HEK293 (cell line): ENCODE measurements around the gene TMEM232.

Experiments used
- BCL11A ChIP-seq: fragments of 450-650 bp; formaldehyde crosslinking; IDR thresholded peaks from 2 replicates; pipeline ENCODE4 v1.5.1; 2016; ENCODE audit warnings: low read depth, missing biosample characterization, missing genetic modification characterization
- GLI2 ChIP-seq: fragments of 450-650 bp; formaldehyde crosslinking; IDR thresholded peaks from 2 replicates; pipeline ENCODE4; 2017; ENCODE audit warnings: missing biosample characterization, missing genetic modification characterization, low read depth, borderline replicate concordance
- KLF16 ChIP-seq: fragments of 450-650 bp; formaldehyde crosslinking; IDR thresholded peaks from 2 replicates; pipeline ENCODE4 v1.5.1; 2017; ENCODE audit warnings: missing biosample characterization, missing genetic modification characterization
- KLF9 ChIP-seq: fragments of 450-650 bp; formaldehyde crosslinking; IDR thresholded peaks from 2 replicates; pipeline ENCODE4 v1.5.1; 2016; ENCODE audit warnings: missing biosample characterization, missing genetic modification characterization, low read depth
- PRDM2 ChIP-seq: fragments of 450-650 bp; formaldehyde crosslinking; IDR thresholded peaks from 2 replicates; pipeline ENCODE4 v1.5.1; 2016; ENCODE audit warnings: missing biosample characterization, missing genetic modification characterization, borderline replicate concordance
- REPIN1 ChIP-seq: fragments of 450-650 bp; formaldehyde crosslinking; IDR thresholded peaks from 2 replicates; pipeline ENCODE4 v1.5.1; 2017; ENCODE audit warnings: missing biosample characterization, missing genetic modification characterization, low read depth
- SALL2 ChIP-seq: fragments of 450-650 bp; formaldehyde crosslinking; IDR thresholded peaks from 2 replicates; pipeline ENCODE4 v1.5.0; 2017; ENCODE audit warnings: missing biosample characterization, mild to moderate bottlenecking, missing genetic modification characterization, borderline replicate concordance
- SCRT2 ChIP-seq: fragments of 450-650 bp; formaldehyde crosslinking; IDR thresholded peaks from 2 replicates; pipeline ENCODE4 v1.5.1; 2016; ENCODE audit warnings: missing biosample characterization, missing genetic modification characterization
- SP2 ChIP-seq: fragments of 450-650 bp; formaldehyde crosslinking; IDR thresholded peaks from 2 replicates; pipeline ENCODE4 v1.5.1; 2016; ENCODE audit warnings: missing biosample characterization, missing genetic modification characterization
- ZBTB17 ChIP-seq: fragments of 450-650 bp; formaldehyde crosslinking; IDR thresholded peaks from 2 replicates; pipeline ENCODE4 v1.5.1; 2016; ENCODE audit warnings: missing biosample characterization, missing genetic modification characterization
- ZBTB20 ChIP-seq: fragments of 450-650 bp; formaldehyde crosslinking; IDR thresholded peaks from 2 replicates; pipeline ENCODE4 v1.5.1; 2016; ENCODE audit warnings: missing biosample characterization, missing genetic modification characterization
- ZBTB21 ChIP-seq: fragments of 450-650 bp; formaldehyde crosslinking; IDR thresholded peaks from 2 replicates; pipeline ENCODE4 v1.5.1; 2017; ENCODE audit warnings: missing biosample characterization, missing genetic modification characterization
- ZEB2 ChIP-seq: fragments of 450-650 bp; formaldehyde crosslinking; IDR thresholded peaks from 2 replicates; pipeline ENCODE4 v1.5.1; 2016; ENCODE audit warnings: missing biosample characterization, missing genetic modification characterization
- ZNF132 ChIP-seq: fragments of 450-650 bp; formaldehyde crosslinking; IDR thresholded peaks from 2 replicates; pipeline ENCODE4 v1.5.1; 2017; ENCODE audit warnings: missing biosample characterization, missing genetic modification characterization, borderline replicate concordance
- ZNF133 ChIP-seq: fragments of 450-650 bp; formaldehyde crosslinking; IDR thresholded peaks from 2 replicates; pipeline ENCODE4 v1.5.1; 2016; ENCODE audit warnings: missing biosample characterization, missing genetic modification characterization
- ZNF169 ChIP-seq: fragments of 450-650 bp; formaldehyde crosslinking; IDR thresholded peaks from 2 replicates; pipeline ENCODE4 v1.5.1; 2016; ENCODE audit warnings: missing biosample characterization, missing genetic modification characterization
- ZNF19 ChIP-seq: fragments of 450-650 bp; formaldehyde crosslinking; IDR thresholded peaks from 2 replicates; pipeline ENCODE4; 2016; ENCODE audit warnings: missing biosample characterization, missing genetic modification characterization, low read depth
- ZNF248 ChIP-seq: fragments of 450-650 bp; formaldehyde crosslinking; IDR thresholded peaks from 2 replicates; pipeline ENCODE4 v1.5.1; 2017; ENCODE audit warnings: missing biosample characterization, missing genetic modification characterization
- ZNF341 ChIP-seq: fragments of 450-650 bp; formaldehyde crosslinking; IDR thresholded peaks from 2 replicates; pipeline ENCODE4; 2016; ENCODE audit warnings: low read depth, missing biosample characterization, missing genetic modification characterization
- ZNF354C ChIP-seq: fragments of 450-650 bp; formaldehyde crosslinking; IDR thresholded peaks from 2 replicates; pipeline ENCODE4 v1.5.1; 2016; ENCODE audit warnings: missing biosample characterization, missing genetic modification characterization, low read depth, borderline replicate concordance
- ZNF404 ChIP-seq: fragments of 450-650 bp; formaldehyde crosslinking; IDR thresholded peaks from 2 replicates; pipeline ENCODE4 v1.5.1; 2017; ENCODE audit warnings: missing biosample characterization, missing genetic modification characterization
- ZNF426 ChIP-seq: fragments of 450-650 bp; formaldehyde crosslinking; IDR thresholded peaks from 2 replicates; pipeline ENCODE4 v1.5.1; 2017; ENCODE audit warnings: missing biosample characterization, missing genetic modification characterization, mild to moderate bottlenecking, inconsistent platforms, moderate library complexity
- ZNF48 ChIP-seq: fragments of 450-650 bp; formaldehyde crosslinking; IDR thresholded peaks from 2 replicates; pipeline ENCODE4 v1.5.1; 2016; ENCODE audit warnings: missing biosample characterization, missing genetic modification characterization
- ZNF514 ChIP-seq: fragments of 450-650 bp; formaldehyde crosslinking; IDR thresholded peaks from 2 replicates; pipeline ENCODE4 v1.5.1; 2016; ENCODE audit warnings: missing biosample characterization, missing genetic modification characterization
- ZNF544 ChIP-seq: fragments of 450-650 bp; formaldehyde crosslinking; IDR thresholded peaks from 2 replicates; pipeline ENCODE4 v1.5.0; 2017; ENCODE audit warnings: missing biosample characterization, missing genetic modification characterization
- ZNF585B ChIP-seq: fragments of 450-650 bp; formaldehyde crosslinking; IDR thresholded peaks from 2 replicates; pipeline ENCODE4 v1.5.1; 2016; ENCODE audit warnings: missing biosample characterization, missing genetic modification characterization
- ZNF600 ChIP-seq: fragments of 450-650 bp; formaldehyde crosslinking; IDR thresholded peaks from 2 replicates; pipeline ENCODE4 v1.5.1; 2016; ENCODE audit warnings: missing biosample characterization, missing genetic modification characterization
- ZNF830 ChIP-seq: fragments of 450-650 bp; IDR thresholded peaks from 2 replicates; pipeline ENCODE4 v1.5.0; 2018; ENCODE audit warnings: missing biosample characterization, missing genetic modification characterization, low read depth, mild to moderate bottlenecking, moderate library complexity
- ZNF843 ChIP-seq: fragments of 450-650 bp; formaldehyde crosslinking; IDR thresholded peaks from 2 replicates; pipeline ENCODE4 v1.5.1; 2016; ENCODE audit warnings: missing biosample characterization, missing genetic modification characterization
- ZSCAN18 ChIP-seq: fragments of 450-650 bp; formaldehyde crosslinking; IDR thresholded peaks from 2 replicates; pipeline ENCODE4 v1.5.1; 2016; ENCODE audit warnings: missing biosample characterization, missing genetic modification characterization
- ZSCAN4 ChIP-seq: fragments of 450-650 bp; formaldehyde crosslinking; IDR thresholded peaks from 2 replicates; pipeline ENCODE4 v1.5.1; 2017; ENCODE audit warnings: missing biosample characterization, missing genetic modification characterization
- TF ChIP-seq, protein P1 (sequence below): fragments of 450-650 bp; formaldehyde crosslinking; IDR thresholded peaks from 2 replicates; pipeline ENCODE4 v1.5.1; 2016; ENCODE audit warnings: missing biosample characterization, missing genetic modification characterization, low read depth

Gene TMEM232

DNA sequence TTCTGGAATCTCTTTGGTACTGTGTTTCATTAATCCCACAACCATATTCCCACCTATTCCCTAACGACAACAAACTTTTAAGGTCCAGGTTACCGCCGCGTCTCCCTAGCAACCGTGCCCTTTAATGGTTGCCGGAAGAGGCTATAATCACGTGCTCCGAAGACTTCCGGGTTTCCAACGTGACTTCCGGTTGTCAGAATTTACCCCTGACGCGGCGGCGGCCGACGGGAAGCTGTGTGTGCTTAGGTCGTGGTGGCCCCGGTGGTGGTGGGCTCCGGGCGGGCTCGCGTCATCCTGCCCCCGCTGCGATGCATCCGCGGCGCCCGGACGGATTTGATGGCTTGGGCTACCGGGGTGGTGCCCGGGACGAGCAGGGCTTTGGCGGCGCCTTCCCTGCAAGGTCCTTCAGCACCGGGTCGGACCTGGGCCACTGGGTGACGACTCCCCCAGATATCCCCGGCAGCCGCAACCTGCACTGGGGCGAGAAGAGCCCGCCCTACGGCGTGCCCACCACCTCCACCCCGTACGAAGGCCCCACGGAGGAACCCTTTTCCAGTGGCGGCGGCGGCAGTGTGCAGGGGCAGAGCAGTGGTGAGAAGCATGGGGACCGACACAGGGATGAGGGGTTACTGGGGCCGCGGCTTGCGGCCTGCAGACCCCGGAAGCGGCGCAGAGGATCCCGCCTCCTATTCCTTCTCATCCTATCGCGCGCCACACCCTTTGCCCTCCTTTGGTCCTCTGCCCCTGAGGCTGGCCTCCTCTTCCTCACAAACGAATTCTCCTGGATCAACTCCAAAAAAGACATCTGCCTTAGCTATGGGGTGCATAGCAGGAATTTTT lies 12.6 kb upstream of the TMEM232 start, which contains the start of gene SLC25A46 (continued):
- no peak for TF ChIP-seq SCRT2 (tag by site-specific recombination)
- no peak for TF ChIP-seq ZSCAN4
- no peak for TF ChIP-seq PRDM2 (tag by site-specific recombination)
- TF ChIP-seq ZNF404 (tag by site-specific recombination), result no peak
- peak; percentile 71 for TF ChIP-seq ZEB2
- peak; percentile 99 for TF ChIP-seq ZBTB20 (tag by site-specific recombination)
- no peak for TF ChIP-seq ZNF585B (tag by site-specific recombination)
- TF ChIP-seq ZNF48 (tag by site-specific recombination), result no peak
- TF ChIP-seq KLF9 (tag by site-specific recombination), result 0 out of 2 replicates have a peak, but pooled peaks have one; percentile 29
- no peak for TF ChIP-seq ZNF19
- no peak for TF ChIP-seq ZNF426 (tag by site-specific recombination)
- no peak for TF ChIP-seq ZNF248 (tag by site-specific recombination)
- TF ChIP-seq KLF16 (tag by site-specific recombination), result no peak
- no peak for TF ChIP-seq ZNF843 (tag by site-specific recombination)
- TF ChIP-seq ZNF600 (tag by site-specific recombination), result peak; percentile 76
- TF ChIP-seq REPIN1 (tag by site-specific recombination), result no peak
- TF ChIP-seq SP2 (tag by site-specific recombination), result peak; percentile 74
- no peak for TF ChIP-seq ZNF544 (tag by site-specific recombination)
- TF ChIP-seq BCL11A (tag by site-specific recombination), result no peak
- TF ChIP-seq SALL2 (tag by site-specific recombination), result no peak
- no peak for TF ChIP-seq ZNF830 (tag by site-specific recombination)
- TF ChIP-seq ZNF341, result 0 out of 2 replicates have a peak, but pooled peaks have one; percentile 21
- TF ChIP-seq ZNF354C (tag by site-specific recombination), result no peak
- TF ChIP-seq ZBTB17, result no peak; the same call in 1 of the 2 replicates
- TF ChIP-seq ZNF514 (tag by site-specific recombination), result no peak
- no peak for TF ChIP-seq GLI2 (tag by site-specific recombination)
- TF ChIP-seq ZNF169 (tag by site-specific recombination), result no peak
- no peak for TF ChIP-seq ZBTB21
- no peak for TF ChIP-seq ZNF132 (tag by site-specific recombination)
- TF ChIP-seq, protein P1, sequence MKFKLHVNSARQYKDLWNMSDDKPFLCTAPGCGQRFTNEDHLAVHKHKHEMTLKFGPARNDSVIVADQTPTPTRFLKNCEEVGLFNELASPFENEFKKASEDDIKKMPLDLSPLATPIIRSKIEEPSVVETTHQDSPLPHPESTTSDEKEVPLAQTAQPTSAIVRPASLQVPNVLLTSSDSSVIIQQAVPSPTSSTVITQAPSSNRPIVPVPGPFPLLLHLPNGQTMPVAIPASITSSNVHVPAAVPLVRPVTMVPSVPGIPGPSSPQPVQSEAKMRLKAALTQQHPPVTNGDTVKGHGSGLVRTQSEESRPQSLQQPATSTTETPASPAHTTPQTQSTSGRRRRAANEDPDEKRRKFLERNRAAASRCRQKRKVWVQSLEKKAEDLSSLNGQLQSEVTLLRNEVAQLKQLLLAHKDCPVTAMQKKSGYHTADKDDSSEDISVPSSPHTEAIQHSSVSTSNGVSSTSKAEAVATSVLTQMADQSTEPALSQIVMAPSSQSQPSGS (tag by site-specific recombination), result no peak
- TF ChIP-seq ZNF133 (tag by site-specific recombination), result no peak
- TF ChIP-seq ZSCAN18, result no peak
